OCI-LY3 (cell line): ENCODE measurements around the gene TMEM18.

Experiments used
- EZH2phosphoT487 ChIP-seq: fragments of 200-600 bp; shearing (Covaris generic); IDR thresholded peaks from 2 replicates; pipeline ENCODE4 v1.6.1; 2018; ENCODE audit warnings: antibody characterized with exemption, mixed run types, low read depth
- TF ChIP-seq, protein P1 (sequence below): fragments of 200-600, 300-600 bp; sonication (generic); IDR thresholded peaks from 2 replicates; pipeline ENCODE4 v1.5.1; 2014; ENCODE audit warnings: antibody characterized with exemption, low read length, low read depth

DNA sequence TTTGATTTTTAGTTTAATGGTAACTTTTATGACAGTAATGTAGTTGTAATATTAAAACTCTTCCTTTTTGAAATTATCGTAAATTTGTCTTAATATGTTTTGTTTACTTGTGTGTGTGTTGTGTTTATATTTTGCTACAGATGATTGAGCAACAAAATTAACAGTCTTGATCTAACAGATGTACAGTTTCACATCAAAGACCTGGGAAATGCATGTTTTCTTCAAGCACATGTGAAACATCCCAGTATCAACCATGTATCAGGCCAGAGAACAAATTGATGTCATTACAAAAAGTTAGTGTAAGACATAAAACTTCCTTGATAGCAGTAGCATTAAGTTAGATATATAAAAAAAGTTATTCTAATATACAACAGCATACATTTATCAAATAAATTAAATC, 45.5 kb downstream of the TMEM18 start:
- TF ChIP-seq, protein P1, sequence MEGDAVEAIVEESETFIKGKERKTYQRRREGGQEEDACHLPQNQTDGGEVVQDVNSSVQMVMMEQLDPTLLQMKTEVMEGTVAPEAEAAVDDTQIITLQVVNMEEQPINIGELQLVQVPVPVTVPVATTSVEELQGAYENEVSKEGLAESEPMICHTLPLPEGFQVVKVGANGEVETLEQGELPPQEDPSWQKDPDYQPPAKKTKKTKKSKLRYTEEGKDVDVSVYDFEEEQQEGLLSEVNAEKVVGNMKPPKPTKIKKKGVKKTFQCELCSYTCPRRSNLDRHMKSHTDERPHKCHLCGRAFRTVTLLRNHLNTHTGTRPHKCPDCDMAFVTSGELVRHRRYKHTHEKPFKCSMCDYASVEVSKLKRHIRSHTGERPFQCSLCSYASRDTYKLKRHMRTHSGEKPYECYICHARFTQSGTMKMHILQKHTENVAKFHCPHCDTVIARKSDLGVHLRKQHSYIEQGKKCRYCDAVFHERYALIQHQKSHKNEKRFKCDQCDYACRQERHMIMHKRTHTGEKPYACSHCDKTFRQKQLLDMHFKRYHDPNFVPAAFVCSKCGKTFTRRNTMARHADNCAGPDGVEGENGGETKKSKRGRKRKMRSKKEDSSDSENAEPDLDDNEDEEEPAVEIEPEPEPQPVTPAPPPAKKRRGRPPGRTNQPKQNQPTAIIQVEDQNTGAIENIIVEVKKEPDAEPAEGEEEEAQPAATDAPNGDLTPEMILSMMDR: no peak
- TF ChIP-seq EZH2phosphoT487: no peak
